ENCODE data around the gene SRSF7.
"Not testable (repeated sequence)": the region's sequence is repeated elsewhere in the genome, so short reads cannot be mapped to it uniquely, and the experiment has no call there.

The SRSF7 gene

GRCh38 chr2:38733300-38733971 is 17.7 kb downstream of the SRSF7 start:
- no peak for DNase-seq

GRCh38 chr2:38731684-38732221 is 19.4 kb downstream of the SRSF7 start:
- no peak for DNase-seq

DNA sequence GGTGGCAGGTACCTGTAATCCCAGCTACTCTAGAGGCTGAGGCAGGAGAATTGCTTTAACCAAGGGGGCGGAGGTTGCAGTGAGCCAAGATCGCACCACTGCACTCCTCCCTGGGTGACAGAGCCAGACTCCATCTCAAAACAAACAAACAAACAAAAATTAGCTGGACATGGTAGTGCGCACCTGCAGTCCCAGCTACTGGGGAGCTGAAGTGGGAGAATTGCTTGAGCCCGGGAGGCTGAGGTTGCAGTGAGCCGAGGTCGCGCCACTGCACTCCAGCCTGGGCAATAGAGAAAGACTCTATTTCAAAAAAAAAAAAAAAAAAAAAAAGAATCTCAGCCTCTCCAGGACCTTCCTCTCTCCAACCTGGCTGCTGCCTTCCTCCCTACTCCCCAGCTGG is 20.1 kb downstream of the SRSF7 start:
- DNase-seq, result no peak

GRCh38 chr2:38728694-38729093 is 22.5 kb downstream of the SRSF7 start:
- DNase-seq, result no peak

DNA sequence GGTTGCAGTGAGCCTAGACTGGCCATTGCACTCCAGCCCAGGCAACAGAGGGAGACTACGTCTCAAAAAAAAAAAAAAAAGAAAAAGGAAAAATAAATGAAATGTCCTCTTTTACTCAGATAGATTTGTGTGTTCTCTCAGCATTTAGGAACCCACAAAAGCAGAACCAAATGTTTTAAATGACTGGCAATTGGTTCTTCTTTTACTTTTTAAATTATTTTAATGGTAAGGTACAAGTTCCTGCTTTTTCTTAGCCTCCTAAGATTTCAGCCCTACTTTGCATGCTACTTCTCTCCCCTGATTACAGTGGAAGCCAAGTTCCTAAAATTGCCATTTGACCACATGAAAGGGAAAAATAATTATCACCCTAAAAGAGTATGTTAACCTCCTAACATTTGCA is 23.5 kb downstream of the SRSF7 start:
- no peak for DNase-seq

- no peak for DNase-seq
Measured at GRCh38 chr2:38723173-38723572, 28.0 kb downstream of the SRSF7 start.

DNA sequence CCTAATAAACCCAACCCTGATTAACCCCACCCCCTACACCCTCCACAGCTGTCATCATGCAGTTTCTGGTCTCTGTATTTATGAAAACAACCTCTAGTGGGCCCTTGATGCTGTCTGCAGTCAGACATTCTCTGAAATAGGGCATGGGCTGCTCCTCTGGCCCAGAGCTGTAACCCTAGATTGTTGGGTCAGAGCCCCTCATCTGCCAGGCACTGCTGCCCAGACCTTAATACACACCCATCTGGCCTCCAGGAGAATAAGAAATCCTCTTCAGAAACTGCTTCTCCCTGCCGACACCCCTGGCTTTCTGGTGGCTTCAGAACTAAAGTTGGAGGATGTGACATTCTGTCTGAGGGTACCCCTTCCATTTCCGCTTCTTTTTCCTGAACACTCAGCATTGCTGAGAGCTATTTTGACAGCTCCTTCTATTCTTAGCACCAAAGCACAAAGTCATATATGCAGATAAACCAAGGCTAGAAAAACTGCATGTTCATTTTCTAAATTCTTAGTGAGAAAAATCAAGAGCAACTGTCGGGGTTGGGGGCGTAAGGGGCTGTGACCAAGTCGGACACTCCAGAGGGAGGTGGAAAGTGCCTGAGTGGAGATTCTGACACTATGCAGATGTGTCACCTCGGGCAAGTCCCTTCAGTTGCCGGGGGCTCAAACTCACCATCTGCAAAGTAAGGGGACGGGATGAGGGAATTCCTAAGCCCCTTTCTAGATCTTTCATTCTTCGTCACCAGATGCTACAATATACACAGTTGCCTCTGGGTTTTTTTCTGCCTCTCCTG is 28.7 kb downstream of the SRSF7 start:
- DNase-seq, result peak in 2 of 56 donors; percentile 5 to 7

DNA sequence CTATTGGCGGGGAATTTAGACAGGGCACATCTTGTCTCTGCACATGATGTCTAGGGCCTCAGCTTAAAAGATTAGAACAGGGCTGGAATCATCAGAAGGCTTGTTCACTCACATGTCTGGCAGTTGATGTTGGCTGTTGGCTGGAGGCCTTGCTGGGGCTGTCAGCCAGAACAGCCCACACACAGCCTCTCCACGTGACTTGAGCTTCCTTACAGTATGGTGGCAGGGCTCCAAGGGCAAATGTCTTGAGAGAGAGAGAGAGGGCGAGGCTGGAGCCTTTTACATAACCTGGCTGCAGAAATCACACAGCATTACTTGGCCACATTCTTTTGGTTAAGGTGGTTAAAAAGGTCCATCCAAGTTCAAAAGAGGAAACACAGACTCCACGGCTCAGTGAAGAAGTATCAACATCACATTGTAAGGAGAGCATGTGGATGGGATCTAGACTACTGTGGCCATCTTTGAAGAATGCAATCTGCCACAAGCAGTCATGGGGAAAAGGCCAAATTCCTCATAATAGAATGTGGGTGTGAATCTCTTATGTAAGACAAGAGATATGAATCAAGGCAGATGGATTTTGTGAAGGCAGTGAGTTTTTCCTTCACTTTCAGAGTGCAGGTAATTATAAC is 30.4 kb downstream of the SRSF7 start:
- DNase-seq, result peak in 21 of 56 donors; percentile 3 to 52 (median 16)

DNA sequence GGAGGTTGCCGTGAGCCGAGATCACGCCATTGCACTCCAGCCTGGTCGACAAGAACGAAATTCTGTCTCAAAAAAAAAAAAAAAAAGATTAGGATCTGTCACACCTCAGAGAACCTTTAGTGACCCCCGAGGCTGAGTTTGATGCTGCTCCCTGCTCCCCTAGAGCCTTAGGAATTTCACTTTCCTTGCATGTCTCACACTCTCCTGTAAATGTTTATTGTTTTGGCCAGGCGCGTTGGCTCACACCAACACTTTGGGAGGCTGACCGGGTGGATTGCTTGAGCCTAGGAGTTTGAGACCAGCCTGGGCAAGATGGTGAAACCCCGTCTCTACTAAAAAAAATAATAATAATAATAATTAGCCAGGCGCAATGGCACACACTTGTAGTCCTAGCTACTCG is 31.5 kb downstream of the SRSF7 start:
- DNase-seq, result no peak

DNA sequence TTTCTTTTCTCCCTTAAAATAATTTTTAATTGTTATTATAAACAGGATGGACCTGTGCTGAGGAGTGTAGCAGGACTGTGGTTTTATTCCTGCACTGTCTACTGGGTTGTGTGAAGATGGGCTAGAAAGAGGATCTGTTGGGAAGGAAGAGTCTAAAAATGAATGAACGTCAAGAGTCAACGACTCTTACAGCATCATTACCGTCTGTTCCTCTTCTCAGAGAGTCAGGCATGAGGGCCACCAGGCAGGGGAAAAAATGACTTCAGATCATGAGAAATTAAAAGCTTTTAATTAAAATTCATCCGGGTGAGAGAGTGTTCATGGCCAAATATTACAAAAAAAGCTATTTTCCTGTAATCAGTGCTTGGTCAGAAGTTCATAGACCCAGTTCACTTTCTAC is 32.6 kb downstream of the SRSF7 start:
- no peak for DNase-seq

- no peak for DNase-seq
Measured at GRCh38 chr2:38716185-38716584, 35.0 kb downstream of the SRSF7 start.

DNA sequence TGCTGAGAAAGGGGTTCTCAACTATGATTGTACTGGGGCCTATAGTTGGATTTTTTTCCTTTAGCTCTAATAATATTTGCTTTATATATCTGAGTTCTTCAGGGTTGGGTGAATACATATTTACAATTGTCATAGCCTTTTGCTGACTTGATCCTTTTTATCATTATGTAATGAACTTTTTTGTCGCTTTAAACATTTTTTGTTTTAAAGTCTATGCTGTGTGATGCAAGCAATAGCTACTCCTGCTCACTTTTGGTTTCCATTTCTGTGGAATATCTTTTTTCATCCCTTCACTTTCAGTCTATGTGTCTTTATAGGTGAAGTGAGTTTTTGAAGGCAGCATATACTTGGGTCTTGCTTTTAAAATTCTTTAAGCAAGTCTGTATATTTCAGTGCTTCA is 36.2 kb downstream of the SRSF7 start:
- DNase-seq, result not testable (repeated sequence)

DNA sequence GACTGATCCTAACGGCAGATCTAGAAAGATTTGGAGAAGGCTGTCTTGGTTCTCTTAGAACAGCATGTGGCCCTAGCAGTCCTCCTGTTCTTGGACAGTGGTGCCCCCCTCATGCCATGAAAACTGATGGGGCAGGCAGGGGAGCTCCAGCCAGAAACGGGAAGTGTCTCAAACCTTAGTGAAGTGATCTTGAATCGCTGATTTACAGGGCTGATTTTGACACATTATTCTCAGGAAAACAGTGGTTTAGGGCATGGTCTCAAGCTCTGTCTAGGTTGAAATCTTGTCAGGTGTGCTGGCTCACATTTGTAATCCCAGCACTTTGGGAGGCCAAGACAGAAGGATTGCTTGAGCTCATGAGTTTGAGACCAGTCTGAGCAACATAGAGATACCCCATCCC is 37.8 kb downstream of the SRSF7 start:
- DNase-seq, result no peak

GRCh38 chr2:38712871-38713270 is 38.3 kb downstream of the SRSF7 start:
- DNase-seq, result no peak

- no peak for DNase-seq
Measured at GRCh38 chr2:38712413-38712812, 38.7 kb downstream of the SRSF7 start.

DNA sequence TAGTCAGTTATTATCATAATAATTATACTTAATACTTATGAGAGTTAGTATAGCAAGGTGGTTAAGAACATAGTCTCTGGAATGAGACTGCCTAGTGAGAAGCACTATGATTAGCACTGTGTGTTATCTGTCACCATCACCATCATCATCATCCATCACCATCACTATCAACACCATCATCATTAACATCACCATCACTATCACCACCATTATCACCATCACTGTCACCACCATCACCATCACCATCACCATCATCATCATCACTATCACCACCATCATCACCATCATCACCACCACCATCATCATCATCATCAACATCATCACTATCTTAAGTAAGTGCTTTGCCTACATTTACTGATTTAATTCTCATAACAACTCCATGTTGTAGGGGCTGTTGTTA is 39.6 kb downstream of the SRSF7 start:
- DNase-seq, result no peak

DNA sequence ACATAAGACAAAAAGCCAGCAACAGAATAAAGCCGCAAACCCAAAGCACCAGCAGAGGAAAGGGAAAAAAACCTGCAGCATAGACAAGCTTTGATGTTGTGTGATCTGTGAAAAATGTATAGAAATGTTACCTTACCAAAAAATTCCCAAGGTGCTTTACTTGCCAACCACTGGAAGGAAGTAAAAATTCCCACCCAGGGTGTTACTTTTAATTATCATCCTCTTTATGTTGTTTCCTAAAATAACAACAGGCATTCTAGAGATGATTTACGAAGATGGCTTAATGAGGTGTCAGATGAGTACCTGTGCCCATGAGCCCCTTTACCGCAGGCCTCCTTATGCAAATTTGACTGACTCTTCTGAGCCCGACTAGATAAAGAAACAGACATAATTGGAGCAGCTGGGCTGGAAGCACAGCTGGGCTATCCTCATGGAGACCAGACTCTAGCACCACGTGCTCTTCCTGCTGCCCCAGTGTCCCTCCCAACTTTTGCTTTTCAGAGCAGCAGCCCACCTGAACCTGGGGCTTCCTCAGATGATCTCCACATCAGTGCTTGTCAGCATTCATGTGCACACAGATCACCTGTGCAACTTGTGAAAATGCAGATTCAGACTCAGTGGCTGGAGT is 41.5 kb downstream of the SRSF7 start:
- DNase-seq, result no peak

GRCh38 chr2:38708900-38709566 is 42.1 kb downstream of the SRSF7 start:
- no peak for DNase-seq

- not testable (repeated sequence) for DNase-seq
Measured at GRCh38 chr2:38708491-38708890, 42.7 kb downstream of the SRSF7 start.

- no peak for DNase-seq
Measured at GRCh38 chr2:38706846-38707345, 44.3 kb downstream of the SRSF7 start.

- DNase-seq, result no peak
Measured at GRCh38 chr2:38704664-38705063, 46.5 kb downstream of the SRSF7 start.
